HG03045 (cell line): ENCODE data around the gene C10orf95.
"Not testable (repeated sequence)": the region's sequence is repeated elsewhere in the genome, so short reads cannot be mapped to it uniquely, and the experiment has no call there.

Experiments used
- ATAC-seq: cut with Tn5 transposase; IDR thresholded peaks from one replicate; pipeline ENCODE4 v1.9.1; 2021; ENCODE audit warnings: mild to moderate bottlenecking, moderate library complexity; ENCODE audit not compliant: unreplicated experiment

C10orf95 gene

GRCh38 chr10:102451105-102451969 lies at the start of gene C10orf95:
Gene C10orf95, minus strand, starts transcription at chr10:102451543. Its CDS starts 450 bp downstream, at chr10:102451093.
- ATAC-seq = no peak

GRCh38 chr10:102500686-102501085 lies 49.3 kb upstream of the C10orf95 start:
- not testable (repeated sequence) for ATAC-seq

GRCh38 chr10:102499356-102499755 lies 48.0 kb upstream of the C10orf95 start:
- no peak for ATAC-seq

GRCh38 chr10:102497545-102497944 lies 46.2 kb upstream of the C10orf95 start:
- no peak for ATAC-seq

- ATAC-seq = no peak
Observed at GRCh38 chr10:102493771-102494170, 42.4 kb upstream of the C10orf95 start.

GRCh38 chr10:102492983-102493382 lies 41.6 kb upstream of the C10orf95 start:
- ATAC-seq = no peak

GRCh38 chr10:102492344-102492939 lies 41.1 kb upstream of the C10orf95 start:
- no peak for ATAC-seq

- no peak for ATAC-seq
Observed at GRCh38 chr10:102491136-102491535, 39.8 kb upstream of the C10orf95 start.

- ATAC-seq = no peak
Observed at GRCh38 chr10:102485093-102485784, 33.9 kb upstream of the C10orf95 start.

GRCh38 chr10:102484021-102484420 lies 32.7 kb upstream of the C10orf95 start:
- no peak for ATAC-seq

- ATAC-seq = no peak
Observed at GRCh38 chr10:102480396-102480795, 29.1 kb upstream of the C10orf95 start.

GRCh38 chr10:102479651-102480050 lies 28.3 kb upstream of the C10orf95 start:
- no peak for ATAC-seq

GRCh38 chr10:102476466-102477141 lies 25.3 kb upstream of the C10orf95 start:
- no peak for ATAC-seq

GRCh38 chr10:102475451-102476040 lies 24.2 kb upstream of the C10orf95 start:
- ATAC-seq = no peak

GRCh38 chr10:102473445-102474331 lies 22.3 kb upstream of the C10orf95 start:
- no peak for ATAC-seq

GRCh38 chr10:102470579-102471546 lies 19.5 kb upstream of the C10orf95 start:
- ATAC-seq = no peak

GRCh38 chr10:102468683-102469082 lies 17.3 kb upstream of the C10orf95 start:
- no peak for ATAC-seq

- no peak for ATAC-seq
Observed at GRCh38 chr10:102467971-102468438, 16.7 kb upstream of the C10orf95 start.
